Mucosa of gallbladder (tissue), 1 donor: ENCODE measurements around the gene TSC2. TPM values are rescaled to one million over a fixed set of nuclear protein-coding genes. Genes with fewer than 3 reads are reported as not detected.
A peak's percentile ranks its signal among the peaks of the same experiment; 100 is the strongest.
"Not testable (repeated sequence)": the region's sequence is repeated elsewhere in the genome, so short reads cannot be mapped to it uniquely, and the experiment has no call there.

Experiments
- DNase-seq: peaks from one replicate; pipeline ENCODE4 v3.0.0-alpha.2; 2020; ENCODE audit warnings: low spot score
- total RNA-seq: library from RNA; stranded (reverse); gene quantifications from one replicate; pipeline ENCODE4 v1.2.1, GENCODE V29; 2021
- donor health status: DM: no; HTN: no; CAD: no.

The TSC2 gene
- total RNA-seq, 1 donor from 2014 or later = 185 TPM

GRCh38 chr16:2105291-2105690 is 57.5 kb downstream of the TSC2 start:
- DNase-seq = not testable (repeated sequence)

GRCh38 chr16:2105769-2106168 is 58.0 kb downstream of the TSC2 start:
- DNase-seq = not testable (repeated sequence)

DNA sequence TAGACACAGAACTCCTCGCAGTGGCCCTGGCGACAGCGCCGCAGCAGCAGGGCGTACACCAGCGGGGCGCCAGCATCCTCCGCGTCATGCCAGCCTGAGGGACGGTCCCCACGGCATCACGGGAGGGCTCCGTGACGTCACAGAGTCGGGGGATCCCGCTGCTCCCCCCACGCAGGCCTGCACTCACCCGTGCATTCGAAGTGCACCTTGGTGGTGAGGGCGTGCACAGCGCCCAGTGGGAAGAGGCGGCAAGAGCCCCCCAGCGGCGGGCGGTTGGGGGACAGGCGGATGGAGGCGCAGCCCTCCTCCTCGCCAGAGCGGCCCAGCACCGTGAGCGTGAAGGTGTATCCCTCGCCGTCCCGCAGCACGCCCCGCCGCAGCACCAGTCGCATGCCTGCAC is 58.4 kb downstream of the TSC2 start:
- DNase-seq = not testable (repeated sequence)

- DNase-seq = not testable (repeated sequence)
Observed at GRCh38 chr16:2107121-2107790, 59.5 kb downstream of the TSC2 start.

- DNase-seq = not testable (repeated sequence)
Observed at GRCh38 chr16:2107791-2108125, 60.0 kb downstream of the TSC2 start.

- not testable (repeated sequence) for DNase-seq
Observed at GRCh38 chr16:2108446-2109270, 60.9 kb downstream of the TSC2 start.

DNA sequence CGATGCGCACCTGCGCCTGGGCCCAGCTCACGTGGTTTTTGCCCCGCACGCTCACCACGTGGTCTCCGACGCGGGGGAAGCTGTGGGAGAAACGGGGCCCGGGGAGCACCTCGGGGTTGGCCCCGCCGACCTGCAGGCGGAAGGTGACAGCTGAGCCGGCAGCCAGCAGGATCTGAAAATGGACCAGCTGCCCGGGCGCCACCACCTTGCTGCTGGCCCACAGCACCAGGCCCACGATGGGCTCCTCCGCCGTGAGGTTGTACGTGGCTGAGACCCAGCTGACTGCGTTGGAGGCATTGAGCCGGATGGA is 61.4 kb downstream of the TSC2 start:
- not testable (repeated sequence) for DNase-seq

DNA sequence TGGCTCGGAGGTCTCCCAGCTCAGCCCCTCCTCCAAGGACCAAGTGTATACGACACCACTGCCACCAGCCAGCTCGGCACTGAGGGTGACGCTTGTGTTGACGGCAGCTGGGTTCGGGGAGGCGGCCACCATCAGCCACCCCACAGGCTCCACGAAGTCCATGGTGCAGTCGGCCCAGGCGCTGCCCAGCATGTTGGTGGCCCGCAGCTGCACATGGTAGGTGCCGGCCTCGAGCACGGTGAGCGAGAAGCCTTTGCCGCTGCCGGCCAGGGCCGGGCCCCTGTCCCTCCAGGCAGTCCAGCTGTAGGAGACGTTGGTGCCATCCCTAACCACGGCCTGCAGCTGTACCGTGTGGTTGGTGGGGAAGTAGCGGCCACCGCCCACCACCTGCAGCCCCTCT is 62.1 kb downstream of the TSC2 start:
- DNase-seq = not testable (repeated sequence)

DNA sequence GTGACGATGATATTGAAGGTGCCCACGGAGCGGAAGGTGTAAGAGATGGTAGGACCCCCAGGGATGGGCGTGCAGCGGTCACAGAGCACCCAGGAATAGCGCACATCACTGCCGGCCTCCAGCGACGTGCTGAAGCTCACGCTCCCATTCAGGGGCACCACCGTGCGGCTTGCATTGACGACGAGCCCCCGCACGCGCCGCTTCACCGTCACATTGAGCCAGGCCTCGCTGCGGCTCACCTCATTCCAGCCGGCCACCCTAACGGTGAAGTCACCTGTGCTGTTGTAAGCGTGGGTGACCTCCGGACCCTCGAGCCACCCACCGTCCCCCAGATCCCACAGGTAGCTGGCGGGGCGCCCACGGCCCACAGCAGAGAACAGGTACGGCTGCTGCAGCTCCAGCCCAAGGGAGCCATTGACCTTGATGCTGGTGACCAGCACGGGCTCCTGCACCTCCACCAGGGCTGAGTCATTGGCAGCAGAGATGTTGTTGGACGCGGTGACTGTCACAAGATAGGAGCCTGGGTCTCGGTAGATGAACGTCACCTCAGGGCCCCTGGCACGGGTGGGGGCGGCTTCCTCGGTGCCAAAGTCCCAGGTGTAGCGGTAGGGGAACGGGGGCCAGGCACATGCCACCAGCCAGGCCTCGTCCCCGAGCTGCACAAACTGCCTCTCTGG is 62.7 kb downstream of the TSC2 start:
- not testable (repeated sequence) for DNase-seq

DNA sequence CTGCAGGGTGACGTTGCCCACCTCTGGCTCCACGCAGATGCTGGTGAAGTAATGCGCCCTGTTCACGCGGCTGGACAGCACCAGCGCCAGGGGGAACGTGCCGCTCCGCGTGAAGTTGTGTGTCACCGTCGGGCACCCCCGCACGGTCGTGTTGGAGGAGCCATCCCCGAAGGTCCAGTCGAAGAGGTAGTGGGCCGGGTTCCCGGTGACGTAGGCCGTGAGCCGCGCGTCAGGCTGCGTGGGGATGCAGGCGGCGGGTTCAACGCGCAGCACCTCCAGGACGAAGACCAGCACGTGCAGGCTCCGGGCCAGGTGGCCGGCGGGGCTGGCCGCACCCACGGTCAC is 63.2 kb downstream of the TSC2 start:
- DNase-seq = not testable (repeated sequence)

DNA sequence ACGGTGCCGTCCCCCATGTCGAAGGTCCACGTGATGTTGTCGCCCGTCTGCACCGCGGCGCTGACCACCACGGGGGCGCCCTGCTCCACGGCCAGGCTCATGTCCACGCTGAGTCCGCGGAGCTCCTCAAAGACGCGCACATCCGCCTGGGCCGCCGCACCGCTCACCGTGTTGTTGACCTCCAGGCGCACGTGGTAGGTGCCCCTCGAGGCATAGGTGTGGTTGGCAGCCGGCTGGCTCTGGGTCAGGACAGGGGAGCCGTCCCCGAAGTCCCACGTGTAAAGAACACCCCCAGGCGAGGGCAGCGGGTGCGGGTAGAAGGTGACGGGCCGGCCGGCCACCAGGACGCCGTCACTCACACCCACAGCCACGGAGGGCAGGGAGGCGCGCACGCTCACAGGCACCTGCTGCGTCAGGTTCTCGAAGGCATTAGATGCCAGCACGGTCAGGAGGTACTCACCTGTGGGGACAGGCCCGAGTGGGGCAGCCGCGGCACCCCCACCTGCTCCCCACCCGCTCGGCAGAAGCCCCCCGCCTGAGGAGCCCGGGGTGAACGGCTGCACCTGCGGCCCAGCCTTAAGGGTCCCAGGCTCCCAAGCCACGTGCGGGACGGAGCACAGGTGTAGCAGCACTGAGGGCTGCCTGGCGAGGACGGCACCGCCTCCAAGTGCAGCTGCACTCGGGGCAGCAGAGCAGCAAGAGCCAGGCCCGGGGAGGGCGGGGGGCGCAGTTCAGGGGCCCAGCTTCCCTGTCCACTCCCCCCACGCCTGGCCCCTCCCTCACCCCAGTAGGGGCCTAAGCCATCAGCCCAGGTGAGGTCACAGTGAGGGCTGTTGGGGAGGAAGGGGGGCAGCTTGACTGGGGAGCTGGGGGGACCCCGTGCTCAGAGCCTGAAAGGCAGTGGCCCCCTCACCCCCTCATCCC is 63.9 kb downstream of the TSC2 start:
- not testable (repeated sequence) for DNase-seq

DNA sequence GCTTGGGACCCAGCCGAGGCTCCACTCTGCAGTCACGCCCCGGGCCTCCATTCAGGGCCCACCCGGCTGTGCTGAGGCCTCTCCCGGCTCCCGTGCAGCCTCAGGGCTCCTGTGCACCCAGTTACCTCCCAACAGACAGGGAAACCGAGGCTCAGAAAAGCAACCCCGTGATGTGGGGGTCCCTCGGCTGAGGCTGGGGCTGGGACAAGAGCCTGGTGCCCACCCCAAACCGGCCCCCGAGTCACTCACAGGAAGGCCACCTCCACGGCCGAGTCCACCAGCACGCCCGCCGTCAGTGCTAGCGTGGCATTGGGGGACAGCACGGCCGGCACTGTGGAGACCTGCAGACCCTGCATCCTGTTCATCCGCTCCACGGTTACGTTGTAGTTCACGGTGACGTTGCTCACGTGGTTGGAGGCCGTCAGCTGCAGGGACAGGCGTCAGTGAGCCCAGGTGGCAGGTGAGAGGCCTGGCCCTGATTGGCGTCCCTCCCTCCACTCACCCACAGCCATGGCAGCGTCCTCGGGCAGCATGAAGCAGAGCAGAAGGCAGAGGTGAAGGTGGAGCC is 64.8 kb downstream of the TSC2 start:
- DNase-seq = not testable (repeated sequence)

- not testable (repeated sequence) for DNase-seq
Observed at GRCh38 chr16:2114225-2114624, 66.4 kb downstream of the TSC2 start.

DNA sequence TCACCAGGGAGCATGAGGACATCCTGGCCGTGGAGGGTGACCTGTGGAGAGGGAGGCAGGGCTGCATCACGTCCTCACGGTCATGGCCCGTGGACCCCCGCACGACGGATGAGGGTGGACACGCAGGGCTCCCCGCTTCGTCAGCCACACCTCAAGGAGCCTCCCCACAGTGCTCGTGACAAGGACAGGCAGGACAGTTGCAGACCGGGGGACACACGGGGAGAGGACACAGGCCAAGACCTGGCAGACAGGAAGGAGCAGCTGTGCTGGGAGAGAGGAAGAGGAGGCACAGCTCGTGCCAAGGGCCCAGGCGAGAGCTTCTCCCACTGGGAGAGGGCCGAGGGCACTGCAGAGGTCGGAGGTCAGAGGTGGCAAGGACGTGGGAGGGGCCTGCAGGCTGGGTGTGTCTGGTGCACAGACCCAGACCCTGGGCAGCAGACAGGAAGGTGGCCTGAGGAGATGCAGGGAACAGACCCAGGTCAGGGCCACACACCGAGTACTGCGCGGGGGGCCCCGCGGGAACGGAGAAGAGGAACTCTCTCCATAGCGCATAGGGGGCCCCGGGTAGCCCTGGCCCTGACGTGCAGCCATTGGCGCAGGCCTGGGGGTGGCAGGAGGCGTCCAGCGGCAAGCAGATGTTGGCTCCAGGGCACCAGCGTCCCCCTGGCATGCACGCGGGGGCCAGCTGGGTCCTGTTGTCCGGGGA is 67.3 kb downstream of the TSC2 start:
- DNase-seq = not testable (repeated sequence)

- no peak for DNase-seq
Observed at GRCh38 chr16:2115591-2115973, 67.8 kb downstream of the TSC2 start.

DNA sequence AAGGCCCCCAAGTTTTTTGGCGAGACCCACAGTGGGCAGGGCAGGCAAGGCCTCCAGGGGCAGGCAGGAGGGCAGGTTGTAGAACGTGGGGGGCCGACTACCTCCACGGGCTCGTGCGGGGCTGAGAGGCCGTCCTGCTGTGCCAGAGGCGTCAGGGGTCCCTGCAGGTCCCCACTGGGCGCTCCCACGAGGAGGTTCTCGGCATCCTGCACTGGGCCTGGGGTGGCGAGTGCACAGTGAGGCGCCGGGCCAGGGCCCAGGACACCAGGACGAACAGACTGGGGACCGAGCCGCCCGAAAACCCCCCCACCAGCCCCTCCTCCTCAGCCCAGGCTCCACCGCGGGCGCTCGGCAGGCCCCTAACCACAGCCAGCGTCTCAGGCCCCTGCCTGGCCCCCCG is 68.6 kb downstream of the TSC2 start:
- DNase-seq = not testable (repeated sequence)

DNA sequence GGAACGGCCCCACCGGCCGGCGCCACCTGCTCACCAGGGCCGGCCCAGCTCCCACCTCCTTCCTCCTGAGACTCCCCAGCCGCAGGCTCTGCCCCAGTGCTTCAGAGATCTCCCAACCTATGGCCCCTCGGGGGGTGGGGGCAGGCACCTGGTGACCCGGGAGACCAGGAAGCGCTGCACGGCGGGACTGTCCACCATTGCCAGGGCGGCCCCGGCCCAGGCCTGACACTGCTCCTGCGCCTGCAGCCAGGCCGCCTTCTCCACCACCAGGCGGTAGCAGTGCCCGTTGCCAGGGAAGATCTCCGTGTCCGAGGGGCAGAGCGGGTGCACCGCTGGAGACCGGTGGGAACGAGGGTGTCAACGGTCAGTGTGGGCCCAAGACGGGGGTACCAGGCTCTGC is 69.6 kb downstream of the TSC2 start:
- not testable (repeated sequence) for DNase-seq

DNA sequence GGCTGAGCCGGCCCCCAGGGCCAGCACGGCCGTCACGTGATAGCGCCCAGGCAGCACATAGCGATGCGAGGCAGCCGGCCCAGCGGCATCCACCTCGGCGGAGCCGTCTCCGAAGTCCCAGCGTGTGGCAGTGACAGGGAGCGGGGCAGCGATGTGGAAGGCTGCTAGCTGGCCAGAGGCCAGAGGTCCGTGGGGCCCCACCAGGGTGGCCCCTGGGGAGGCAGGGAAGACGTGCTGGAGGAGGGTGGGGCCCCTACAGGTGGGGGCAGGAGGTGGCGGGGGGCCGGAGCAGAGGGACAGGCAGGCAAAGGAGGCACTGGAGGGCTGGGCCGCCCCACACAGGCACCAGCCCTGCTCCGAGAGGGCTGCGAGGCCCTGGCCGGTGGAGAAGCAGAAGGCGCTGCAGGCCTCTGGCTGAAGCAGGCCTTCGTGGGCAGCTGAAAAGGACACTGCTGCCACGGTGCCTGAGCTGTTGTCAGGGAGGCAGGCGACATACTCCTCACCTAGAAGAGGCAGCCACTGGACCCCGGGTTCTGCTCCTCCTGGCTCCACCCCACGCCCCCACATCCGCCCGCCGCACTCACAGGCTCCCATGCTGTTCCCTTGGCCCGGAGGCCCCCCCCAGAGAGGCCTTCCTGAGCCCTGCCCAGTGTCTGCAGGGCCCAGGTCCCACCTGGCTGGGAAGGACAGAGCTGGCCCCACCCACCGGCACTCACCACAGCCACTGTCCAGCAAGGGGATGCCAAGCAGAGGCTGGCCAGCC is 70.4 kb downstream of the TSC2 start:
- DNase-seq = not testable (repeated sequence)

GRCh38 chr16:2121325-2121724 is 73.5 kb downstream of the TSC2 start:
- peak; percentile 42 for DNase-seq

GRCh38 chr16:2121853-2122252 is 74.1 kb downstream of the TSC2 start:
- no peak for DNase-seq
